Measurements from ENCODE around the gene GALNT2.

Gene GALNT2

GRCh38 chr1:230208619-230209261 lies 141.7 kb downstream of the GALNT2 start:
- peak in 1 of 2 experiments; percentile 24 for DNase-seq (ENCODE audit: low read depth in 2 of 2)

DNA sequence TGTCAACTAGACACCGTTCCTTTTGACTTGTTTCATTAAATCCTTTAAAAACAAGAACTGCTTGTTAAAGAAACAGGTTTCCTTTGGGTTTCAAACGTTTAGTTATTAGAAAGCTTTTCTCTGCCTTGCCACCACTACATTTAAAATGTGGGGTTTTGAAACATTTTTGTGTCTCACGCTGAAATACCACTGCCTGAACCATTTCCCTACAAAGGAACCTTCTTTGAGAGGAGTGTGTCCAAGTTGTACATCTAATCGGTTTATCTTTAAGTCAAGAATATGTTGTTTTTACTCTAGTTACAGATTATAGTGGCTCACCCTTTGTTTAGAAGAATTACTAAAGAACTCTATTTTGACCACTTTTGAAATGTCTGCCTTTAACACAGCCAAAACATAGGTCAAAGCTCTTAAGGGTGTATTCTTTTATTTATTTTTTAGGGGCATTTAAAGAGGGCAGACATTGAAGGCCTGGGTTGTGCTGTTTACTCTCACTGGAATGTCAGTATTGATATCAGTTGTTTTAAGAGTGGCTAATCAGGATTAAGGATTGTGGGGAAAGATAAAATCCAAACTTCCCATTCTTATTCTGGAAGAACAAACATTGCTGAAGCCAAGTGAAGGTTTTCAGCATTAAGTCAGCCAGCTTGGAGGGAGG lies 143.4 kb downstream of the GALNT2 start:
- no peak for DNase-seq (ENCODE audit: low read depth in 2 of 2)

DNA sequence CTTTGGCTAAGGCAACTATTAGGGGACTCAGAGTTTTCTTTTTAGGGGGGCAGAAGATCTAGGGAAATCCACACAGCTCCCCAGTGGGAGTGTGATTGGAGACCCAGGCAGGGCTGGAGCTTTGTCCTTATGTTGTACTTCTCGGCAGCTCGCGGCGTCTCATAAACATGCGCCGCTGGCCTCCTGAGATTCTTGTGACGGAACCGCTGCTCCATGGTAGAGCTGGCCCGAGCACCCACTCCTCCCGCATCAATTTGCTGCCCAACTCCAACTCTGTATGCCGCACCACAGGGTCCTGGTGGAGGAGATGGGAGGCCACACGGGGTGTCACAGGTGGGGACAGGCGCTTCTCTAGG lies 143.9 kb downstream of the GALNT2 start:
- no peak for DNase-seq (ENCODE audit: low read depth in 2 of 2)

GRCh38 chr1:230211436-230212145 lies 144.6 kb downstream of the GALNT2 start:
- no peak for DNase-seq (ENCODE audit: low read depth in 2 of 2)

GRCh38 chr1:230212405-230212936 lies 145.4 kb downstream of the GALNT2 start:
- DNase-seq (ENCODE audit: low read depth in 2 of 2) = no peak

GRCh38 chr1:230215031-230215430 lies 148.0 kb downstream of the GALNT2 start:
- no peak for DNase-seq (ENCODE audit: low read depth in 2 of 2)

GRCh38 chr1:230215529-230215928 lies 148.5 kb downstream of the GALNT2 start:
- DNase-seq (ENCODE audit: low read depth in 2 of 2) = no peak

- DNase-seq (ENCODE audit: low read depth in 2 of 2) = no peak
Measured at GRCh38 chr1:230216896-230217295, 149.9 kb downstream of the GALNT2 start.

GRCh38 chr1:230218667-230219066 lies 151.6 kb downstream of the GALNT2 start:
- no peak for DNase-seq (ENCODE audit: low read depth in 2 of 2)

GRCh38 chr1:230219174-230220067 lies 152.4 kb downstream of the GALNT2 start:
- no peak for DNase-seq (ENCODE audit: low read depth in 2 of 2)

GRCh38 chr1:230220478-230220877 lies 153.4 kb downstream of the GALNT2 start:
- no peak for DNase-seq (ENCODE audit: low read depth in 2 of 2)

DNA sequence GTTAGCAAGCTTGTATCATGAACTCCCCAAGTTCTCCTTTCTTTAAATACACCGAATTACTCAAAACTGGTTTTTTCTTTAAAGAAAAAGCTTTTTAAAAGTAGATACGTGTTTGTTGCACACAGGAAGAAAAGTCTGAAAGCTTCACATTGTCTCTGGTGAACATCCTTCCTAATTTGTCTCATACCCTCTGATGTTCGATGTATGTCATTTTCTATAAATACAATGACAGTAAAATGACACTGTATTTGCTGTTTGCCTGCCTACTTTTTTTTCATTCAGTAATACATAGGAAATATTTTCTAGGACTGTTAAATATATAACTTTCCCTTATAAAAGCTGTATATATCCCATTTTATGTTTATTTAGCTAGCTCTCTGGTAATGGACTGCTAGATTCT lies 153.9 kb downstream of the GALNT2 start:
- DNase-seq (ENCODE audit: low read depth in 2 of 2) = no peak

DNA sequence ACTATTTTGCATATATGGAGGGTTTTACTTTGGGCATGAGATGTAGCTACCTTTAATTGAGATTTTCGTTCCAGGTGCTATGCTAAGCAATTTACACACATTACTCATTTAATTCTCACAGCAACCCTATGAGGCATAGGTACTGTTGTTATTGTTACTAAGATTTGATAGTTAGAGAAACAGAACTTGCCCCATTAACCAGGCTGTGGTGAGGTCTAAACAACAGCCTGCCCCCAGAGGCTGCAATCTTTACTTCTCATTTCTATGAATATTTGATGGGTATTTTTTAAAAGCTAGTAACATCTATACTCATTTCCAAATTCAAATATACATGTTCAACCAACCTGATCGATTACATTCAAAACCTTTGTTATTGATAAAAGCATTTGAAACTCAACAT lies 155.6 kb downstream of the GALNT2 start:
- no peak for DNase-seq (ENCODE audit: low read depth in 2 of 2)

DNA sequence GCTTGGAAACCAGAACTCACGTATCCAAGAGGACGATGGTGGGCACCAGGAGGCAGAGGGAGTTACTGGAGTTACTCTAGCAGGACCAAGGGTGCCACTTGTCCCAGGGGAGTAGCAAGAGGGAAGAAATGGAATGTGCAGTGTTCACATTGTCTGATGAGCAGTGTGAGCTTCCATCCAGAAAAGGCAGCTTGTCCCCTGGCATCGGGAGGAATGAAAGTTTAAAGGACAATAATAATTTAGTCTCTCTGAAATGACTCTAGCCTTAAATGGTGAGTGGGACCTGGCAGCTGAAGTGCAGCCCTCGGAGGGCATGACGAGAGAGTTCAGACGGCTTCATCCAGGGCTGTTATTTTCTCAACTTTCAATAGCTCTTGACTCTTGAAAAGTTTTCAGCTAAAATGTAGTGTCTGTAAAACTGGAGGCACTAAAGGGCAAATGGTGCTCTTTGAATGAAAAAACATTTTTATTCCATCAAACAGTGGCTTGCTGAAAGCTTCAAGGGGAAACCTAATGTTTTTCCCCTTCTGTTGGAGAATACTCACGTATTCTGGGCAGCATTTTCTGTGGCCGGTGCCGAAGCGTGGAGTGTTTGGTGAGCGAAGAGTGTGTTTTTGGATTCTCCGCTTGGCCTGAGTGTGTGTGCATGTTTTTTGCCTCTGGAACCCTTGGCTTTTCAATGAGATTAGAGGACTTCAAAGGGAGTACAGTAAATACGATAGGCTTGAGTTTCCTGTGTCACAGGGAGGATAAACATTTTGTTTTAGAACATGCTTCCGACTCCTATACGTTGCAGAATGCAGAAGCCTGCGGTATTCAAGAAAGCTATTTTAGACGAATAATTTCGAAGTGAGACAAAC lies 157.3 kb downstream of the GALNT2 start:
- no peak for DNase-seq (ENCODE audit: low read depth in 2 of 2)

- no peak for DNase-seq (ENCODE audit: low read depth in 2 of 2)
Measured at GRCh38 chr1:230226007-230226800, 159.2 kb downstream of the GALNT2 start.

- no peak for DNase-seq (ENCODE audit: low read depth in 2 of 2)
Measured at GRCh38 chr1:230226814-230227213, 159.8 kb downstream of the GALNT2 start.

- no peak for DNase-seq (ENCODE audit: low read depth in 2 of 2)
Measured at GRCh38 chr1:230228236-230228897, 161.3 kb downstream of the GALNT2 start.

GRCh38 chr1:230230273-230230672 lies 163.2 kb downstream of the GALNT2 start:
- no peak for DNase-seq (ENCODE audit: low read depth in 2 of 2)

- no peak for DNase-seq (ENCODE audit: low read depth in 2 of 2)
Measured at GRCh38 chr1:230230948-230231773, 164.1 kb downstream of the GALNT2 start.
